Neural cell (in vitro differentiated cells): ENCODE measurements around the gene BTBD6.

ENCODE experiments used
- EP300 ChIP-seq: fragments of 450-650 bp; conservative IDR thresholded peaks from 2 replicates; pipeline ENCODE4 v1.6.1; 2014; ENCODE audit warnings: antibody characterized with exemption, mild to moderate bottlenecking, moderate library complexity; ENCODE audit not compliant: poor library complexity, severe bottlenecking
- EZH2 ChIP-seq: fragments of 200-600, 300-800 bp; shearing (Covaris generic), sonication (generic); IDR thresholded peaks from 2 replicates; pipeline ENCODE4 v1.6.1; 2014; ENCODE audit warnings: antibody characterized with exemption, low read length, borderline replicate concordance, mild to moderate bottlenecking; ENCODE audit not compliant: insufficient read depth, poor library complexity, severe bottlenecking
- RAD21 ChIP-seq: fragments of 450-650 bp; conservative IDR thresholded peaks from 2 replicates; pipeline ENCODE4 v1.6.1; 2014; ENCODE audit warnings: antibody characterized with exemption, mild to moderate bottlenecking, moderate library complexity
- TAF1 ChIP-seq: IDR thresholded peaks from 2 replicates; pipeline ENCODE4 v1.6.1; 2012; ENCODE audit warnings: low read depth
- TF ChIP-seq, protein P1 (sequence below): fragments of 450-650 bp; IDR thresholded peaks from 2 replicates; pipeline ENCODE4 v1.5.1; 2014; ENCODE audit warnings: antibody characterized with exemption, mild to moderate bottlenecking, moderate library complexity; ENCODE audit not compliant: poor library complexity, severe bottlenecking
- TF ChIP-seq, protein P2 (sequence below): IDR thresholded peaks from 2 replicates; pipeline ENCODE4 v1.6.1; 2012; ENCODE audit warnings: borderline replicate concordance

- TF ChIP-seq, protein P1, sequence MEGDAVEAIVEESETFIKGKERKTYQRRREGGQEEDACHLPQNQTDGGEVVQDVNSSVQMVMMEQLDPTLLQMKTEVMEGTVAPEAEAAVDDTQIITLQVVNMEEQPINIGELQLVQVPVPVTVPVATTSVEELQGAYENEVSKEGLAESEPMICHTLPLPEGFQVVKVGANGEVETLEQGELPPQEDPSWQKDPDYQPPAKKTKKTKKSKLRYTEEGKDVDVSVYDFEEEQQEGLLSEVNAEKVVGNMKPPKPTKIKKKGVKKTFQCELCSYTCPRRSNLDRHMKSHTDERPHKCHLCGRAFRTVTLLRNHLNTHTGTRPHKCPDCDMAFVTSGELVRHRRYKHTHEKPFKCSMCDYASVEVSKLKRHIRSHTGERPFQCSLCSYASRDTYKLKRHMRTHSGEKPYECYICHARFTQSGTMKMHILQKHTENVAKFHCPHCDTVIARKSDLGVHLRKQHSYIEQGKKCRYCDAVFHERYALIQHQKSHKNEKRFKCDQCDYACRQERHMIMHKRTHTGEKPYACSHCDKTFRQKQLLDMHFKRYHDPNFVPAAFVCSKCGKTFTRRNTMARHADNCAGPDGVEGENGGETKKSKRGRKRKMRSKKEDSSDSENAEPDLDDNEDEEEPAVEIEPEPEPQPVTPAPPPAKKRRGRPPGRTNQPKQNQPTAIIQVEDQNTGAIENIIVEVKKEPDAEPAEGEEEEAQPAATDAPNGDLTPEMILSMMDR: no peak
- TF ChIP-seq, protein P2, sequence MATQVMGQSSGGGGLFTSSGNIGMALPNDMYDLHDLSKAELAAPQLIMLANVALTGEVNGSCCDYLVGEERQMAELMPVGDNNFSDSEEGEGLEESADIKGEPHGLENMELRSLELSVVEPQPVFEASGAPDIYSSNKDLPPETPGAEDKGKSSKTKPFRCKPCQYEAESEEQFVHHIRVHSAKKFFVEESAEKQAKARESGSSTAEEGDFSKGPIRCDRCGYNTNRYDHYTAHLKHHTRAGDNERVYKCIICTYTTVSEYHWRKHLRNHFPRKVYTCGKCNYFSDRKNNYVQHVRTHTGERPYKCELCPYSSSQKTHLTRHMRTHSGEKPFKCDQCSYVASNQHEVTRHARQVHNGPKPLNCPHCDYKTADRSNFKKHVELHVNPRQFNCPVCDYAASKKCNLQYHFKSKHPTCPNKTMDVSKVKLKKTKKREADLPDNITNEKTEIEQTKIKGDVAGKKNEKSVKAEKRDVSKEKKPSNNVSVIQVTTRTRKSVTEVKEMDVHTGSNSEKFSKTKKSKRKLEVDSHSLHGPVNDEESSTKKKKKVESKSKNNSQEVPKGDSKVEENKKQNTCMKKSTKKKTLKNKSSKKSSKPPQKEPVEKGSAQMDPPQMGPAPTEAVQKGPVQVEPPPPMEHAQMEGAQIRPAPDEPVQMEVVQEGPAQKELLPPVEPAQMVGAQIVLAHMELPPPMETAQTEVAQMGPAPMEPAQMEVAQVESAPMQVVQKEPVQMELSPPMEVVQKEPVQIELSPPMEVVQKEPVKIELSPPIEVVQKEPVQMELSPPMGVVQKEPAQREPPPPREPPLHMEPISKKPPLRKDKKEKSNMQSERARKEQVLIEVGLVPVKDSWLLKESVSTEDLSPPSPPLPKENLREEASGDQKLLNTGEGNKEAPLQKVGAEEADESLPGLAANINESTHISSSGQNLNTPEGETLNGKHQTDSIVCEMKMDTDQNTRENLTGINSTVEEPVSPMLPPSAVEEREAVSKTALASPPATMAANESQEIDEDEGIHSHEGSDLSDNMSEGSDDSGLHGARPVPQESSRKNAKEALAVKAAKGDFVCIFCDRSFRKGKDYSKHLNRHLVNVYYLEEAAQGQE: no peak
- TF ChIP-seq EZH2: no peak
- no peak for TF ChIP-seq RAD21
- TF ChIP-seq EP300: no peak
- no peak for TF ChIP-seq TAF1
Measured at GRCh38 chr14:105223260-105223659, 25.1 kb upstream of the BTBD6 start.
